ENCODE results near the gene DEFB131B. TPM values are rescaled to one million over a fixed set of nuclear protein-coding genes. Genes with fewer than 3 reads are reported as not detected.

Gene DEFB131B
- total RNA-seq, 1 experiment from 2014 or later: not detected

DNA sequence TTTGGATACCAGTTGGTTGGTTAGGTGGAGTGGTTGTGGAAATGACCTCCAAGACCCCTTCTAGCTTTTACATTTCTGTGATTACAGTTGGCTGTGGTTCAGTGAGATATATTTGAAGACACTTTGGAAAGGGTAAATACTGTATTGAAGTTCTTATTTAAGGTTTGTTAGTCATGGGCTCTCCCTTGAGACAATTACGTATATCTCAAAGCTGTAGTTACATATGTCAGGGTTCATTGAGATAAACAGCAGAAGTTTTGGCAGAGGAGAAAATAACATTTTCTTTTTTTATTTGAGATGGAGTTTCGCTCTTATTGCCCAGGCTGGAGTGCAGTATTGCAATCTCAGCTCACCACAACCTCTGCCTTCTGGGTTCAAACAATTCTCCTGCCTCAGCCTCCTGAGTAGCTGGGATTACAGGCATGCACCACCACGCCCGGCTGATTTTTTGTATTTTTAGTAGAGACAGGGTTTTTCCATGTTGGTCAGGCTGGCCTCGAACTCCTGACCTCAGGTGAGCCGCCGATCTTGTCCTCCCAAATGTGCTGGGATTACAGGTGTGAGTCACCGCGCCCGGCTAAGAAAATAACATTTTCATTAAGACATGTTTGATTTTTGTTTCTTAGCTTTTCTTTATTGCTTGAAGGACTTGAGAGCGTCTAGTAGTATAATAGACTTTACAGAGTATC, 52.4 kb downstream of the DEFB131B start:
- POLR2A ChIA-PET: no interaction called here
- no peaks in the 10 kb centered on the region for H3K9me3 ChIP-seq (ENCODE audit: control insufficient read depth in 1 of 2, insufficient read depth in 1 of 2, low read depth in 1 of 2, low read length in 2 of 2)
- peak overlapping the region; percentile 92 for H3K4me2 ChIP-seq (ENCODE audit: low read length)
- H3K79me2 ChIP-seq (ENCODE audit: insufficient read depth, low read length): peaks cover 80% of the 10 kb centered on the region
- no TSS peak for BruUV-seq (replicated peaks)
- TF ChIP-seq FOSL1 (IDR thresholded peaks at IDR 0.05; ENCODE audit: low read depth) (no peak), POLR2AphosphoS5 (IDR thresholded peaks at IDR 0.05; ENCODE audit: low read depth, low read length) (no peak), POLR2A (IDR thresholded peaks at IDR 0.05; ENCODE audit: borderline replicate concordance, extremely low read depth, insufficient read depth, insufficient read length) (no peak), YY1 (IDR thresholded peaks at IDR 0.05; ENCODE audit: extremely low read depth, insufficient replicate concordance, low read depth, low read length) (no peak), SRF (IDR thresholded peaks at IDR 0.05; ENCODE audit: low read depth) (no peak), CEBPB (IDR thresholded peaks at IDR 0.05; ENCODE audit: low read depth) (no peak)
- TF ChIP-seq, protein P1, sequence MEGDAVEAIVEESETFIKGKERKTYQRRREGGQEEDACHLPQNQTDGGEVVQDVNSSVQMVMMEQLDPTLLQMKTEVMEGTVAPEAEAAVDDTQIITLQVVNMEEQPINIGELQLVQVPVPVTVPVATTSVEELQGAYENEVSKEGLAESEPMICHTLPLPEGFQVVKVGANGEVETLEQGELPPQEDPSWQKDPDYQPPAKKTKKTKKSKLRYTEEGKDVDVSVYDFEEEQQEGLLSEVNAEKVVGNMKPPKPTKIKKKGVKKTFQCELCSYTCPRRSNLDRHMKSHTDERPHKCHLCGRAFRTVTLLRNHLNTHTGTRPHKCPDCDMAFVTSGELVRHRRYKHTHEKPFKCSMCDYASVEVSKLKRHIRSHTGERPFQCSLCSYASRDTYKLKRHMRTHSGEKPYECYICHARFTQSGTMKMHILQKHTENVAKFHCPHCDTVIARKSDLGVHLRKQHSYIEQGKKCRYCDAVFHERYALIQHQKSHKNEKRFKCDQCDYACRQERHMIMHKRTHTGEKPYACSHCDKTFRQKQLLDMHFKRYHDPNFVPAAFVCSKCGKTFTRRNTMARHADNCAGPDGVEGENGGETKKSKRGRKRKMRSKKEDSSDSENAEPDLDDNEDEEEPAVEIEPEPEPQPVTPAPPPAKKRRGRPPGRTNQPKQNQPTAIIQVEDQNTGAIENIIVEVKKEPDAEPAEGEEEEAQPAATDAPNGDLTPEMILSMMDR (IDR thresholded peaks at IDR 0.05 in 2 of 3, conservative IDR thresholded peaks at IDR 0.05 in 1 of 3; ENCODE audit: borderline replicate concordance in 1 of 3, insufficient read depth in 1 of 3, low read depth in 2 of 3, low read length in 2 of 3): no peak
- H3K4me1 ChIP-seq (ENCODE audit: control insufficient read depth in 1 of 2, insufficient read depth in 2 of 2, low read length in 2 of 2): peaks cover 4 to 18% of the 10 kb centered on the region in 2 experiments
- no peak overlapping the region for H2AFZ ChIP-seq (ENCODE audit: low read depth, low read length, poor library complexity, severe bottlenecking)
- H3K4me3 ChIP-seq (replicated peaks in 1 of 2; ENCODE audit: low read depth in 1 of 2, low read length in 2 of 2): peak overlapping the region in 1 of 2 experiments; percentile 89; a peak in 2 of 4 replicates
- no peaks in the 10 kb centered on the region for H3K9me2 ChIP-seq (ENCODE audit: insufficient read depth)
- no peaks in the 10 kb centered on the region for H3K27me3 ChIP-seq (ENCODE audit: insufficient read depth, low read length)
- H3K9ac ChIP-seq (ENCODE audit: low read length): no peak overlapping the region
- intact Hi-C loops (cut with micrococcal nuclease): no loop called here
- no peak overlapping the region for H3K27ac ChIP-seq (ENCODE audit: low read depth, low read length)
- H3K36me3 ChIP-seq (ENCODE audit: control insufficient read depth in 1 of 2, insufficient read depth in 2 of 2, low read length in 2 of 2): no peaks in the 10 kb centered on the region
- CTCF ChIA-PET: no interaction called here
- no peak for ATAC-seq
- RAD21 ChIA-PET (ENCODE audit: low non-redundant PET in 1 of 2, low total read pairs in 2 of 2, uncharacterized antibody in 2 of 2, unreplicated experiment in 2 of 2): no interaction called here
- no peaks in the 10 kb centered on the region for H4K20me1 ChIP-seq (ENCODE audit: insufficient read depth)
- no peak for DNase-seq (ENCODE audit: low read depth, low spot score)

DNA sequence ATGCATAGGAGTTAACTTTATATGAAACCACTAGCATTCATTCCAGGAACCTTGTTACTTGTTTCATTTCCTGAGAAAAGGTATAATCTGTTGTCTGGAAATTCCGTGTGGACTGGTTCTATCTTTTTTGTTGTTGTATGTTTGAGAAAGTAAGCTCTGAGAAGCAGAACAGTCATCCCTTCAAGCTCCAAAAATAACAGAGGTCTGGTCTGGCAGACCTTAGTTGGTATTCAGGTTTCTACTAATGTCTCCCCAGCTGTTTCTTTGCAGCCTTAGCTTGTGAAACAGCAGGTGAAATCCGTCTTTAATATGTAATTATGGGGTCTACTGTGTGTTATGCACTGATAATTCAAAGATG, 53.0 kb downstream of the DEFB131B start:
- POLR2A ChIA-PET: no interaction called here
- BruUV-seq (replicated peaks): no TSS peak
- TF ChIP-seq ZNF274 (IDR thresholded peaks at IDR 0.05; ENCODE audit: low read depth, low read length): no peak
- no peak for TF ChIP-seq RAD21 (IDR thresholded peaks at IDR 0.05; ENCODE audit: low read depth)
- no peak for TF ChIP-seq YY1 (IDR thresholded peaks at IDR 0.05; ENCODE audit: extremely low read depth, insufficient replicate concordance, low read depth, low read length)
- TF ChIP-seq, protein P2, sequence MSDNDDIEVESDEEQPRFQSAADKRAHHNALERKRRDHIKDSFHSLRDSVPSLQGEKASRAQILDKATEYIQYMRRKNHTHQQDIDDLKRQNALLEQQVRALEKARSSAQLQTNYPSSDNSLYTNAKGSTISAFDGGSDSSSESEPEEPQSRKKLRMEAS (IDR thresholded peaks at IDR 0.05): no peak
- no peak for TF ChIP-seq EGR1 (IDR thresholded peaks at IDR 0.05; ENCODE audit: low read depth)
- TF ChIP-seq, protein P3, sequence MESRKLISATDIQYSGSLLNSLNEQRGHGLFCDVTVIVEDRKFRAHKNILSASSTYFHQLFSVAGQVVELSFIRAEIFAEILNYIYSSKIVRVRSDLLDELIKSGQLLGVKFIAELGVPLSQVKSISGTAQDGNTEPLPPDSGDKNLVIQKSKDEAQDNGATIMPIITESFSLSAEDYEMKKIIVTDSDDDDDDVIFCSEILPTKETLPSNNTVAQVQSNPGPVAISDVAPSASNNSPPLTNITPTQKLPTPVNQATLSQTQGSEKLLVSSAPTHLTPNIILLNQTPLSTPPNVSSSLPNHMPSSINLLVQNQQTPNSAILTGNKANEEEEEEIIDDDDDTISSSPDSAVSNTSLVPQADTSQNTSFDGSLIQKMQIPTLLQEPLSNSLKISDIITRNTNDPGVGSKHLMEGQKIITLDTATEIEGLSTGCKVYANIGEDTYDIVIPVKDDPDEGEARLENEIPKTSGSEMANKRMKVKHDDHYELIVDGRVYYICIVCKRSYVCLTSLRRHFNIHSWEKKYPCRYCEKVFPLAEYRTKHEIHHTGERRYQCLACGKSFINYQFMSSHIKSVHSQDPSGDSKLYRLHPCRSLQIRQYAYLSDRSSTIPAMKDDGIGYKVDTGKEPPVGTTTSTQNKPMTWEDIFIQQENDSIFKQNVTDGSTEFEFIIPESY (IDR thresholded peaks at IDR 0.05; ENCODE audit: extremely low read depth, insufficient replicate concordance, low read length): no peak
- TF ChIP-seq ZFX (IDR thresholded peaks at IDR 0.05): no peak

More for the DNA sequence above, 53.0 kb downstream of the DEFB131B start:
- ChIA-PET RAD21 (ENCODE audit: low non-redundant PET in 1 of 2, low total read pairs in 2 of 2, uncharacterized antibody in 2 of 2, unreplicated experiment in 2 of 2) (no interaction called here), CTCF (no interaction called here)
- intact Hi-C loops (cut with micrococcal nuclease): no loop called here
- Histone ChIP-seq H3K4me2 (ENCODE audit: low read length) (no peak overlapping the region), H4K20me1 (ENCODE audit: insufficient read depth) (no peaks in the 10 kb centered on the region), H3K9me3 (ENCODE audit: control insufficient read depth in 1 of 2, insufficient read depth in 1 of 2, low read depth in 1 of 2, low read length in 2 of 2) (no peaks in the 10 kb centered on the region), H3K9ac (ENCODE audit: low read length) (no peak overlapping the region), H3K79me2 (ENCODE audit: insufficient read depth, low read length) (peaks cover 85% of the 10 kb centered on the region), H3K36me3 (ENCODE audit: control insufficient read depth in 1 of 2, insufficient read depth in 2 of 2, low read length in 2 of 2) (no peaks in the 10 kb centered on the region), H3K27ac (ENCODE audit: low read depth, low read length) (no peak overlapping the region), H3K27me3 (ENCODE audit: insufficient read depth, low read length) (no peaks in the 10 kb centered on the region), H3K4me1 (ENCODE audit: control insufficient read depth in 1 of 2, insufficient read depth in 2 of 2, low read length in 2 of 2) (peaks cover 4 to 23% of the 10 kb centered on the region in 2 experiments), H3K9me2 (ENCODE audit: insufficient read depth) (no peaks in the 10 kb centered on the region), H2AFZ (ENCODE audit: low read depth, low read length, poor library complexity, severe bottlenecking) (no peak overlapping the region), H3K4me3 (replicated peaks in 1 of 2; ENCODE audit: low read depth in 1 of 2, low read length in 2 of 2) (no peak overlapping the region)
- DNase-seq (ENCODE audit: low read depth, low spot score) (no peak), ATAC-seq (no peak)
